ENCODE results near the gene EFCAB11.

DNA sequence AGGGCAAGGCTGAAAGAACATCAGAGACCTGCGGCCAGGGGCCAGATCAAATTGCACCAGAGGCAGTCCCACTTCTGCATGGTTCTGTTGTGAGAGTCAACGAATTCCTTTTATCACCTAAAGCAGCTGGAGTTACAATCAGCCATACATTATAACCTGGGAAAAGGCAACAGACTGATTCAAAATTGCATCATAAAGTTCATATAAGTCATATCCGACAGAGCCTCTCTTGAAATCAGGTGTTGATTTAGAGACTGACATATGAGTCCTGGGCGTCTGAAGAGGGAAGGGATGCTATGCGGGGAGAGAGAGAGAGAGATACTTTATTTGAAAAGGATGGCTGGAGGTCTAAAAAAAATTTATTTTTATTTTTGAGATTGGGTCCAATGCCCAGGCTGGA is 89.4 kb downstream of the EFCAB11 start:
- TF ChIP-seq, protein P1, sequence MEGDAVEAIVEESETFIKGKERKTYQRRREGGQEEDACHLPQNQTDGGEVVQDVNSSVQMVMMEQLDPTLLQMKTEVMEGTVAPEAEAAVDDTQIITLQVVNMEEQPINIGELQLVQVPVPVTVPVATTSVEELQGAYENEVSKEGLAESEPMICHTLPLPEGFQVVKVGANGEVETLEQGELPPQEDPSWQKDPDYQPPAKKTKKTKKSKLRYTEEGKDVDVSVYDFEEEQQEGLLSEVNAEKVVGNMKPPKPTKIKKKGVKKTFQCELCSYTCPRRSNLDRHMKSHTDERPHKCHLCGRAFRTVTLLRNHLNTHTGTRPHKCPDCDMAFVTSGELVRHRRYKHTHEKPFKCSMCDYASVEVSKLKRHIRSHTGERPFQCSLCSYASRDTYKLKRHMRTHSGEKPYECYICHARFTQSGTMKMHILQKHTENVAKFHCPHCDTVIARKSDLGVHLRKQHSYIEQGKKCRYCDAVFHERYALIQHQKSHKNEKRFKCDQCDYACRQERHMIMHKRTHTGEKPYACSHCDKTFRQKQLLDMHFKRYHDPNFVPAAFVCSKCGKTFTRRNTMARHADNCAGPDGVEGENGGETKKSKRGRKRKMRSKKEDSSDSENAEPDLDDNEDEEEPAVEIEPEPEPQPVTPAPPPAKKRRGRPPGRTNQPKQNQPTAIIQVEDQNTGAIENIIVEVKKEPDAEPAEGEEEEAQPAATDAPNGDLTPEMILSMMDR (conservative IDR thresholded peaks at IDR 0.05; ENCODE audit: low read depth in 2 of 2) = no peak
- TF ChIP-seq EZH2phosphoT487 (IDR thresholded peaks at IDR 0.05; ENCODE audit: unreplicated experiment) (no peak), ZNF114 (CRISPR knock-in tag; IDR thresholded peaks at IDR 0.05) (no peak), POLR2AphosphoS5 (IDR thresholded peaks at IDR 0.05; ENCODE audit: low read depth) (no peak), EZH2 (IDR thresholded peaks at IDR 0.05; ENCODE audit: low read depth, unreplicated experiment) (no peak), JUNB (IDR thresholded peaks at IDR 0.05; ENCODE audit: unreplicated experiment) (no peak), CREB1 (CRISPR knock-in tag; IDR thresholded peaks at IDR 0.05; ENCODE audit: low read depth) (no peak), STAT1 (IDR thresholded peaks at IDR 0.05; ENCODE audit: unreplicated experiment) (no peak), NANOG (IDR thresholded peaks at IDR 0.05; ENCODE audit: borderline replicate concordance) (no peak), ZNF331 (CRISPR knock-in tag; IDR thresholded peaks at IDR 0.05; ENCODE audit: low read depth) (no peak)
- TF ChIP-seq, protein P2, sequence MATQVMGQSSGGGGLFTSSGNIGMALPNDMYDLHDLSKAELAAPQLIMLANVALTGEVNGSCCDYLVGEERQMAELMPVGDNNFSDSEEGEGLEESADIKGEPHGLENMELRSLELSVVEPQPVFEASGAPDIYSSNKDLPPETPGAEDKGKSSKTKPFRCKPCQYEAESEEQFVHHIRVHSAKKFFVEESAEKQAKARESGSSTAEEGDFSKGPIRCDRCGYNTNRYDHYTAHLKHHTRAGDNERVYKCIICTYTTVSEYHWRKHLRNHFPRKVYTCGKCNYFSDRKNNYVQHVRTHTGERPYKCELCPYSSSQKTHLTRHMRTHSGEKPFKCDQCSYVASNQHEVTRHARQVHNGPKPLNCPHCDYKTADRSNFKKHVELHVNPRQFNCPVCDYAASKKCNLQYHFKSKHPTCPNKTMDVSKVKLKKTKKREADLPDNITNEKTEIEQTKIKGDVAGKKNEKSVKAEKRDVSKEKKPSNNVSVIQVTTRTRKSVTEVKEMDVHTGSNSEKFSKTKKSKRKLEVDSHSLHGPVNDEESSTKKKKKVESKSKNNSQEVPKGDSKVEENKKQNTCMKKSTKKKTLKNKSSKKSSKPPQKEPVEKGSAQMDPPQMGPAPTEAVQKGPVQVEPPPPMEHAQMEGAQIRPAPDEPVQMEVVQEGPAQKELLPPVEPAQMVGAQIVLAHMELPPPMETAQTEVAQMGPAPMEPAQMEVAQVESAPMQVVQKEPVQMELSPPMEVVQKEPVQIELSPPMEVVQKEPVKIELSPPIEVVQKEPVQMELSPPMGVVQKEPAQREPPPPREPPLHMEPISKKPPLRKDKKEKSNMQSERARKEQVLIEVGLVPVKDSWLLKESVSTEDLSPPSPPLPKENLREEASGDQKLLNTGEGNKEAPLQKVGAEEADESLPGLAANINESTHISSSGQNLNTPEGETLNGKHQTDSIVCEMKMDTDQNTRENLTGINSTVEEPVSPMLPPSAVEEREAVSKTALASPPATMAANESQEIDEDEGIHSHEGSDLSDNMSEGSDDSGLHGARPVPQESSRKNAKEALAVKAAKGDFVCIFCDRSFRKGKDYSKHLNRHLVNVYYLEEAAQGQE (IDR thresholded peaks at IDR 0.05; ENCODE audit: unreplicated experiment) = no peak
- TF ChIP-seq, protein P3, sequence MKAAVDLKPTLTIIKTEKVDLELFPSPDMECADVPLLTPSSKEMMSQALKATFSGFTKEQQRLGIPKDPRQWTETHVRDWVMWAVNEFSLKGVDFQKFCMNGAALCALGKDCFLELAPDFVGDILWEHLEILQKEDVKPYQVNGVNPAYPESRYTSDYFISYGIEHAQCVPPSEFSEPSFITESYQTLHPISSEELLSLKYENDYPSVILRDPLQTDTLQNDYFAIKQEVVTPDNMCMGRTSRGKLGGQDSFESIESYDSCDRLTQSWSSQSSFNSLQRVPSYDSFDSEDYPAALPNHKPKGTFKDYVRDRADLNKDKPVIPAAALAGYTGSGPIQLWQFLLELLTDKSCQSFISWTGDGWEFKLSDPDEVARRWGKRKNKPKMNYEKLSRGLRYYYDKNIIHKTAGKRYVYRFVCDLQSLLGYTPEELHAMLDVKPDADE (IDR thresholded peaks at IDR 0.05) = no peak
- TF ChIP-seq, protein P4, sequence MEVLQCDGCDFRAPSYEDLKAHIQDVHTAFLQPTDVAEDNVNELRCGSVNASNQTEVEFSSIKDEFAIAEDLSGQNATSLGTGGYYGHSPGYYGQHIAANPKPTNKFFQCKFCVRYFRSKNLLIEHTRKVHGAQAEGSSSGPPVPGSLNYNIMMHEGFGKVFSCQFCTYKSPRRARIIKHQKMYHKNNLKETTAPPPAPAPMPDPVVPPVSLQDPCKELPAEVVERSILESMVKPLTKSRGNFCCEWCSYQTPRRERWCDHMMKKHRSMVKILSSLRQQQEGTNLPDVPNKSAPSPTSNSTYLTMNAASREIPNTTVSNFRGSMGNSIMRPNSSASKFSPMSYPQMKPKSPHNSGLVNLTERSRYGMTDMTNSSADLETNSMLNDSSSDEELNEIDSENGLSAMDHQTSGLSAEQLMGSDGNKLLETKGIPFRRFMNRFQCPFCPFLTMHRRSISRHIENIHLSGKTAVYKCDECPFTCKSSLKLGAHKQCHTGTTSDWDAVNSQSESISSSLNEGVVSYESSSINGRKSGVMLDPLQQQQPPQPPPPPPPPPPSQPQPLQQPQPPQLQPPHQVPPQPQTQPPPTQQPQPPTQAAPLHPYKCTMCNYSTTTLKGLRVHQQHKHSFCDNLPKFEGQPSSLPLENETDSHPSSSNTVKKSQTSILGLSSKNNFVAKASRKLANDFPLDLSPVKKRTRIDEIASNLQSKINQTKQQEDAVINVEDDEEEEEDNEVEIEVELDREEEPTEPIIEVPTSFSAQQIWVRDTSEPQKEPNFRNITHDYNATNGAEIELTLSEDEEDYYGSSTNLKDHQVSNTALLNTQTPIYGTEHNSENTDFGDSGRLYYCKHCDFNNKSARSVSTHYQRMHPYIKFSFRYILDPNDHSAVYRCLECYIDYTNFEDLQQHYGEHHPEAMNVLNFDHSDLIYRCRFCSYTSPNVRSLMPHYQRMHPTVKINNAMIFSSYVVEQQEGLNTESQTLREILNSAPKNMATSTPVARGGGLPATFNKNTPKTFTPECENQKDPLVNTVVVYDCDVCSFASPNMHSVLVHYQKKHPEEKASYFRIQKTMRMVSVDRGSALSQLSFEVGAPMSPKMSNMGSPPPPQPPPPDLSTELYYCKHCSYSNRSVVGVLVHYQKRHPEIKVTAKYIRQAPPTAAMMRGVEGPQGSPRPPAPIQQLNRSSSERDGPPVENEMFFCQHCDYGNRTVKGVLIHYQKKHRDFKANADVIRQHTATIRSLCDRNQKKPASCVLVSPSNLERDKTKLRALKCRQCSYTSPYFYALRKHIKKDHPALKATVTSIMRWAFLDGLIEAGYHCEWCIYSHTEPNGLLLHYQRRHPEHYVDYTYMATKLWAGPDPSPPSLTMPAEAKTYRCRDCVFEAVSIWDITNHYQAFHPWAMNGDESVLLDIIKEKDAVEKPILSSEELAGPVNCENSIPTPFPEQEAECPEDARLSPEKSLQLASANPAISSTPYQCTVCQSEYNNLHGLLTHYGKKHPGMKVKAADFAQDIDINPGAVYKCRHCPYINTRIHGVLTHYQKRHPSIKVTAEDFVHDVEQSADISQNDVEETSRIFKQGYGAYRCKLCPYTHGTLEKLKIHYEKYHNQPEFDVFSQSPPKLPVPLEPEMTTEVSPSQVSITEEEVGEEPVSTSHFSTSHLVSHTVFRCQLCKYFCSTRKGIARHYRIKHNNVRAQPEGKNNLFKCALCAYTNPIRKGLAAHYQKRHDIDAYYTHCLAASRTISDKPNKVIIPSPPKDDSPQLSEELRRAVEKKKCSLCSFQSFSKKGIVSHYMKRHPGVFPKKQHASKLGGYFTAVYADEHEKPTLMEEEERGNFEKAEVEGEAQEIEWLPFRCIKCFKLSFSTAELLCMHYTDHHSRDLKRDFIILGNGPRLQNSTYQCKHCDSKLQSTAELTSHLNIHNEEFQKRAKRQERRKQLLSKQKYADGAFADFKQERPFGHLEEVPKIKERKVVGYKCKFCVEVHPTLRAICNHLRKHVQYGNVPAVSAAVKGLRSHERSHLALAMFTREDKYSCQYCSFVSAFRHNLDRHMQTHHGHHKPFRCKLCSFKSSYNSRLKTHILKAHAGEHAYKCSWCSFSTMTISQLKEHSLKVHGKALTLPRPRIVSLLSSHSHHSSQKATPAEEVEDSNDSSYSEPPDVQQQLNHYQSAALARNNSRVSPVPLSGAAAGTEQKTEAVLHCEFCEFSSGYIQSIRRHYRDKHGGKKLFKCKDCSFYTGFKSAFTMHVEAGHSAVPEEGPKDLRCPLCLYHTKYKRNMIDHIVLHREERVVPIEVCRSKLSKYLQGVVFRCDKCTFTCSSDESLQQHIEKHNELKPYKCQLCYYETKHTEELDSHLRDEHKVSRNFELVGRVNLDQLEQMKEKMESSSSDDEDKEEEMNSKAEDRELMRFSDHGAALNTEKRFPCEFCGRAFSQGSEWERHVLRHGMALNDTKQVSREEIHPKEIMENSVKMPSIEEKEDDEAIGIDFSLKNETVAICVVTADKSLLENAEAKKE (CRISPR knock-in tag; IDR thresholded peaks at IDR 0.05) = no peak

Data from GM23338 (cell line).